Fibroblast of skin of back (primary cell): ENCODE measurements around the gene DFFA.
A peak's percentile ranks its signal among the peaks of the same experiment; 100 is the strongest.
"Not testable (repeated sequence)": the region's sequence is repeated elsewhere in the genome, so short reads cannot be mapped to it uniquely, and the experiment has no call there.

Experiments used
- DNase-seq: peaks from one replicate; pipeline ENCODE4 v3.0.0-alpha.2; 2013

Gene DFFA

DNA sequence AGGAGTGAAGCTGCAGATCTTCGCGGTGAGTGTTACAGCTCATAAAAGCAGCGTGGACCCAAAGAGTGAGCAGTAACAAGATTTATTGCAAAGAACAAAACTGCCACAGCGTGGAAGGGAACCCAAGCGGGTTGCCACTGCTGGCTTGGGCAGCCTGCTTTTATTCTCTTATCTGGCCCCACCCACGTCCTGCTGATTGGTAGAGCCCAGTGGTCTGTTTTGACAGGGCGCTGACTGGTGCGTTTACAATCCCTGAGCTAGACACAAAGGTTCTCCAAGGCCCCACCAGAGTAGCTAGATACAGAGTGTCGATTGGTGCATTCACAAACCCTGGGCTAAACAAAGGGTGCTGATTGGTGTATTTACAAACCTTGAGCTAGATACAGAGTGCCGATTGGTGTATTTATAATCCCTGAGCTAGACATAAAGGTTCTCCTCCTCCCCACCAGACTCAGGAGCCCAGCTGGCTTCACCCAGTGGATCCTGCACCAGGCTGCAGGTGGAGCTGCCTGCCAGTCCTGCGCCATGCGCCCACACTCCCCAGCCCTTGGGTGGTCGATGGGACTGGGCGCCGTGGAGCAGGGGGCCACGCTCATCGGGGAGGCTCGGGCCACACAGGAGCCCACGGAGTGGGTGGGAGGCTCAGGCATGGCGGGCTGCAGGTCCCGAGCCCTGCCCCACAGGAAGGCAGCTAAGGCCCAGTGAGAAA, 46.3 kb downstream of the DFFA start:
- not testable (repeated sequence) for DNase-seq

DNA sequence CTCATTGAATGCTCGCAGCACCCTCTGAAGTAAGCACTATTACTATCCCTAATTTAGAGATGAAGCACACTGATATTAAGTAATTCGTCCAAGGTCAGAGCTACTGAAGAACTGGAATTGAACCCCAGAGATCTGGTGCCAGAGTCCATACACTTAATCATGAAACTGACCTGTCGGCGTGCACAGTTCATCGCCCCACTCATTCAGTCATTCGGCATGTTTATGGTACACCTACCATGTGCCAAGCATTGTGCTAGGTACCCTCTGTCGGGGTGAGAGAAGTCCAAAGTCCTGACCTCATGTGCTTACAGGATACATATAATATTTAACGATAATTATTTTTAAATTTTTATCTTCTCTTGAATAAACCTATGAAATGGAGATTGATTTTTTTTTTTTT, 47.7 kb downstream of the DFFA start:
- DNase-seq = no peak

- no peak for DNase-seq
These were observed 48.3 kb downstream of the DFFA start for GRCh38 chr1:10424034-10424433.

DNA sequence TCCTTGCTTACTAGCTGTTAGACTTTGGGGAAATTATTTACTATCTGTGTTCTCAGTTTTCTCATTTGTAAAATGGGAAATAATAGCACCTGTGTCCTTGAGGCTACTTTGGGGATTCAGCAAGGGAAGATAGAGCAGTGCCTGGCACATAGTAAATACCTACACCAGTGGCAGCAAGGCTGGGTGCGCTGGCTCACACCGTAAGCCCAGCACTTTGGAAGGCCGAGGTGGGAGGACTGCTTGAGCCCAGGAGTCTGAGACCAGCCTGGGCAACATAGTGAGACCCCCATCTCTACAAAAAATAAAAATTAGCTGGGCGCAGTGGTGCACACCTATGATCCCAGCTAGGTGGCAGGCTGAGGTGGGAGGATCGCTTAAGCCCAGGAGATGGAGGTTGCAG, 50.7 kb downstream of the DFFA start:
- DNase-seq = no peak

DNA sequence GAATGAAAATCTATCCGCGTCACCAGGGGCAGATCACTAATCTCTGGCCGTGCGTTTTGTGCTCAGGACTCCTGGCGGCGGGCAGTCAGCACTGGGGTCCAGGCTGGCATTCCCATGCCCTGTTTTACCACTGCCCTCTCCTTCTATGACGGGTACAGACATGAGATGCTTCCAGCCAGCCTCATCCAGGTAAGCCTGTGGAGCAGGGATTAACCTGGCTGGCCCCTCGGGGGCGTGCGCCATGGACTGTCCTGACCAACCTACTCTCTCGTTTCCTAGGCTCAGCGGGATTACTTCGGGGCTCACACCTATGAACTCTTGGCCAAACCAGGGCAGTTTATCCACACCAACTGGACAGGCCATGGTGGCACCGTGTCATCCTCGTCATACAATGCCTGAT, 53.0 kb downstream of the DFFA start:
- DNase-seq = no peak

GRCh38 chr1:10418741-10419140, 53.6 kb downstream of the DFFA start:
- not testable (repeated sequence) for DNase-seq

DNA sequence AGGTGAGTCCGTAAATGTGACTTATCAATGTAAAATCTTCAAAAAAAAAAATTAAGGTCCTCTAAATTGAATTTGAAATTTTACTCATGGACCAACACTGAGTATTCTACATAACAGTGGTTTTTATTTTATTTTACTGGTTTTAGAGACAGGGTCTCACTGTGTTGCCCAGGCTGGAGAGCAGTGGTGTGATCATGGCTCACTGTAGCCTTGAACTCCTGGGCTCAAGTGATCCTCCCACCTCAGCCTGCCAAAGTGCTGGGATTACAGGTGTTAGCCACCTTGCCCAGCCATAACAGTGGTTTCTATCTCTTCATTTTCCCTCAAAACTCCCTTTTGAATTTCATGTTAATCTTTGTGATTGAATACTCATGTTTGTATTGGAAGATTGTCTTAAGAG, 56.4 kb downstream of the DFFA start:
- DNase-seq = not testable (repeated sequence)

DNA sequence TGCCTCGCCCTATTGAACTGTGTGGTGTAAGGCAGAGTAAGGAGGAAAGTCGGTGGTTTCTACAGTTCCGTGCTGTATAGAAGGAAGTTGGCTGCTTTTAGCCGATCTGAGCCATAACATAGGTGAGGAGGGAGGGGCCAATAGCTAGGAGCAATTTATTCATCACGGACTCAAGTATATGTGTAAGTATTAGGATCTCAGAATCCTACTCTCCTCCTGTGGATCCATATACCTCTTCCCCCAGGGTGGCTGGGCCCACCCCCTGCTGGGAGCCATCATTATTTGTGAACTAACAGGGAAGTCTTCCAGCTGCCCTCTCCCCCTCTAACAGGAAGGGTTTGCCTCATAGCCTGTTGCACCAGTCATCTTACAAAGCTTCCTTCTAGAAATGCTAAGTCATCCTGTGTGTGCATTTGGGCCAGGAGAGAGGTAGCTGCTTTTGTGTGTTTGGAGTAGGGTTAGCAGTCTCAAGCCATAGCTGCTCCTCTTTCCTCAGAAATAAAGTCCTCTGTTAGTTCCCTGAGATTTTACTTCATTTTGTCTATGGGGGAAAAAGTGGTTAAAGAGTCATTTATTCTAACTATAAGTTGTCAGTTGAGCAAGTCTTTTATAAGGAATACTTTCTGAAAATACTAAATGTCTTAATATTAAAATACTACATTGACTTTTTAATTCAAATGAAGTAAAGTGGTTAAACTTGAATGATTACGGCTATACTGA, 57.0 kb downstream of the DFFA start:
- DNase-seq = peak; percentile 75

GRCh38 chr1:10407201-10407600, 65.1 kb downstream of the DFFA start:
- no peak for DNase-seq
